Measurements from ENCODE around the gene RXFP2. TPM values are rescaled to one million over a fixed set of nuclear protein-coding genes. Genes with fewer than 3 reads are reported as not detected.

Gene RXFP2
- total and polyA plus RNA-seq, 10 of the 15 experiments (the other 5 are each of a cell fraction or from before 2014, with no cell fraction given) = 0.01 to 0.05 TPM; not detected in 8

DNA sequence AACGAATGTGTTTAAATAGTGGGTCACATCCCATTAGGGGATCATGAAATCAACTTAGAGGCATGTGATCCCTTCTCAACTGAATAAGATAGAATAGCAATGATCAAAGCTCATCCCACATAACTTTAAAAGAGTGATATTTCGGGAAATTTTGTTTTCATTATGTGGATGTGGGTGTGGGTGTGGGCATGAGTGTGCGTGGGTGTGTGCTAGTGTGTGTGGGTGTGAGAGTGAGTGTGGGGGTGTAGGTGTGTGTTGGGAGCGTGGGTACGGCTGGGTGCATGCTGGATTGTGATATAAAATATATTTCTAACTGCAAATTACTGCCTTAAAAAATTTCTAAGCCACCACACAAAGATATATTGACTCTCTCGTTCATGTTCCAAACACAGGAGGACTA, 15.9 kb downstream of the RXFP2 start (continued):
- no peak for TF ChIP-seq ZZZ3 (IDR thresholded peaks at IDR 0.05; ENCODE audit: control insufficient read depth, insufficient read length, low read depth)

DNA sequence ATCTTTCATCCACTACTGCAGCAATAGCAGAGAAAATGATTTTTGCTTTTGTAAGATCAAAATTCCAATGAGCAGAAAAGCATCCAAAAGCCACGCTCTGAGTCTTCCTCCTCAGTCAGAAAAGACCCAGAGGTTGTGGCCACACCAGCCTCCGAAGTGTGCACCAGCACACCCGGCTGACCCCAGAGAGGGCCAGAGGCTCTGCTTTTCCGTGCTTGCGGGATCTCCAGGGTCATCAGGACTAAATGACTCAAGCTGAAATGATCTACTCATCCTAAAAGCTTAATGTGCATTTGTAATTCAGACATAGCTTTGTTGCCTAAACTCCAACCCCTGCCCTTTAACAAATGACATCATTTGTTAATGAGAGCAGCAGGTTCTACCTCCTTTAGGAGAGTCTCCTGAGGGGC, 16.5 kb downstream of the RXFP2 start:
- no peak overlapping the region for H2AFZ ChIP-seq (ENCODE audit: control insufficient read depth, low read depth, low read length)
- RAD21 ChIA-PET (ENCODE audit: unreplicated experiment) = no interaction called here
- no peaks in the 10 kb centered on the region for H3K36me3 ChIP-seq (ENCODE audit: control insufficient read depth in 2 of 2, insufficient read depth in 2 of 2, low read length in 1 of 2)
- in situ Hi-C loops (cut with MboI) (no loop called here), intact Hi-C loops (cut with micrococcal nuclease; ENCODE audit: unreplicated experiment) (no loop called here)
- H3K27ac ChIP-seq (ENCODE audit: control insufficient read depth, insufficient read depth) = no peak overlapping the region
- 42% methylated on average over 5 of the region's 5 CpGs for WGBS (ENCODE audit: insufficient coverage, insufficient replicate concordance, low lambda C conversion rate, missing lambda C conversion rate)
- DNase-seq (ENCODE audit: low read depth, low spot score) = no peak
- POLR2A ChIA-PET = no interaction called here
- CTCF ChIA-PET = interaction anchor here (1.2 kb wide), 1 partner anchor 9 kb away, joined by 3 read pairs; no protein-coding TSS in a partner anchor
- no peaks in the 10 kb centered on the region for H3K9me3 ChIP-seq (replicated peaks; ENCODE audit: control insufficient read depth, insufficient read depth, low read length)
- no peak overlapping the region for H3K4me2 ChIP-seq (ENCODE audit: control insufficient read depth, insufficient read depth)
- H3K4me1 ChIP-seq (ENCODE audit: control insufficient read depth, insufficient read depth, low read length) = no peaks in the 10 kb centered on the region
- ATAC-seq = no peak
- BruUV-seq (replicated peaks) = no TSS peak
- no peak overlapping the region for H3K9ac ChIP-seq (ENCODE audit: control insufficient read depth, insufficient read depth, low read length)
- H3K4me3 ChIP-seq = no peak overlapping the region
- SMC1A ChIA-PET (ENCODE audit: uncharacterized antibody, unreplicated experiment) = interaction anchor here (1.0 kb wide), 1 partner anchor 11 kb away, joined by 3 read pairs; no protein-coding TSS in a partner anchor
- H3K27me3 ChIP-seq (replicated peaks in 1 of 2; ENCODE audit: control insufficient read depth in 2 of 2, insufficient read depth in 2 of 2, low read length in 1 of 2) = no peaks in the 10 kb centered on the region; a peak in 1 of 4 replicates
- H3K79me2 ChIP-seq (ENCODE audit: control insufficient read depth, insufficient read depth, low read length) = no peaks in the 10 kb centered on the region
- FAIRE-seq = no peak
- H4K20me1 ChIP-seq (ENCODE audit: control insufficient read depth, insufficient read depth) = no peaks in the 10 kb centered on the region
- no peak for TF ChIP-seq ASH2L (IDR thresholded peaks at IDR 0.05; ENCODE audit: borderline replicate concordance, low read depth)
- TF ChIP-seq ZNF622 (IDR thresholded peaks at IDR 0.05) = no peak
- TF ChIP-seq STAT1 (conservative IDR thresholded peaks at IDR 0.05) = no peak
- TF ChIP-seq, protein P1, sequence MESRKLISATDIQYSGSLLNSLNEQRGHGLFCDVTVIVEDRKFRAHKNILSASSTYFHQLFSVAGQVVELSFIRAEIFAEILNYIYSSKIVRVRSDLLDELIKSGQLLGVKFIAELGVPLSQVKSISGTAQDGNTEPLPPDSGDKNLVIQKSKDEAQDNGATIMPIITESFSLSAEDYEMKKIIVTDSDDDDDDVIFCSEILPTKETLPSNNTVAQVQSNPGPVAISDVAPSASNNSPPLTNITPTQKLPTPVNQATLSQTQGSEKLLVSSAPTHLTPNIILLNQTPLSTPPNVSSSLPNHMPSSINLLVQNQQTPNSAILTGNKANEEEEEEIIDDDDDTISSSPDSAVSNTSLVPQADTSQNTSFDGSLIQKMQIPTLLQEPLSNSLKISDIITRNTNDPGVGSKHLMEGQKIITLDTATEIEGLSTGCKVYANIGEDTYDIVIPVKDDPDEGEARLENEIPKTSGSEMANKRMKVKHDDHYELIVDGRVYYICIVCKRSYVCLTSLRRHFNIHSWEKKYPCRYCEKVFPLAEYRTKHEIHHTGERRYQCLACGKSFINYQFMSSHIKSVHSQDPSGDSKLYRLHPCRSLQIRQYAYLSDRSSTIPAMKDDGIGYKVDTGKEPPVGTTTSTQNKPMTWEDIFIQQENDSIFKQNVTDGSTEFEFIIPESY (IDR thresholded peaks at IDR 0.05) = no peak
- no peak for TF ChIP-seq EZH2 (IDR thresholded peaks at IDR 0.05; ENCODE audit: borderline replicate concordance, control insufficient read depth, low read depth, low read length)
- no peak for TF ChIP-seq IRF4 (IDR thresholded peaks at IDR 0.05; ENCODE audit: low read depth, low read length)
- TF ChIP-seq ZNF384 (IDR thresholded peaks at IDR 0.05; ENCODE audit: borderline replicate concordance, low read depth, low read length) = no peak
- no peak for TF ChIP-seq NFIC (IDR thresholded peaks at IDR 0.05; ENCODE audit: low read depth, low read length)
- TF ChIP-seq, protein P2, sequence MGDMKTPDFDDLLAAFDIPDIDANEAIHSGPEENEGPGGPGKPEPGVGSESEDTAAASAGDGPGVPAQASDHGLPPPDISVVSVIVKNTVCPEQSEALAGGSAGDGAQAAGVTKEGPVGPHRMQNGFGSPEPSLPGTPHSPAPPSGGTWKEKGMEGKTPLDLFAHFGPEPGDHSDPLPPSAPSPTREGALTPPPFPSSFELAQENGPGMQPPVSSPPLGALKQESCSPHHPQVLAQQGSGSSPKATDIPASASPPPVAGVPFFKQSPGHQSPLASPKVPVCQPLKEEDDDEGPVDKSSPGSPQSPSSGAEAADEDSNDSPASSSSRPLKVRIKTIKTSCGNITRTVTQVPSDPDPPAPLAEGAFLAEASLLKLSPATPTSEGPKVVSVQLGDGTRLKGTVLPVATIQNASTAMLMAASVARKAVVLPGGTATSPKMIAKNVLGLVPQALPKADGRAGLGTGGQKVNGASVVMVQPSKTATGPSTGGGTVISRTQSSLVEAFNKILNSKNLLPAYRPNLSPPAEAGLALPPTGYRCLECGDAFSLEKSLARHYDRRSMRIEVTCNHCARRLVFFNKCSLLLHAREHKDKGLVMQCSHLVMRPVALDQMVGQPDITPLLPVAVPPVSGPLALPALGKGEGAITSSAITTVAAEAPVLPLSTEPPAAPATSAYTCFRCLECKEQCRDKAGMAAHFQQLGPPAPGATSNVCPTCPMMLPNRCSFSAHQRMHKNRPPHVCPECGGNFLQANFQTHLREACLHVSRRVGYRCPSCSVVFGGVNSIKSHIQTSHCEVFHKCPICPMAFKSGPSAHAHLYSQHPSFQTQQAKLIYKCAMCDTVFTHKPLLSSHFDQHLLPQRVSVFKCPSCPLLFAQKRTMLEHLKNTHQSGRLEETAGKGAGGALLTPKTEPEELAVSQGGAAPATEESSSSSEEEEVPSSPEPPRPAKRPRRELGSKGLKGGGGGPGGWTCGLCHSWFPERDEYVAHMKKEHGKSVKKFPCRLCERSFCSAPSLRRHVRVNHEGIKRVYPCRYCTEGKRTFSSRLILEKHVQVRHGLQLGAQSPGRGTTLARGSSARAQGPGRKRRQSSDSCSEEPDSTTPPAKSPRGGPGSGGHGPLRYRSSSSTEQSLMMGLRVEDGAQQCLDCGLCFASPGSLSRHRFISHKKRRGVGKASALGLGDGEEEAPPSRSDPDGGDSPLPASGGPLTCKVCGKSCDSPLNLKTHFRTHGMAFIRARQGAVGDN (IDR thresholded peaks at IDR 0.05) = no peak
- TF ChIP-seq, protein P3, sequence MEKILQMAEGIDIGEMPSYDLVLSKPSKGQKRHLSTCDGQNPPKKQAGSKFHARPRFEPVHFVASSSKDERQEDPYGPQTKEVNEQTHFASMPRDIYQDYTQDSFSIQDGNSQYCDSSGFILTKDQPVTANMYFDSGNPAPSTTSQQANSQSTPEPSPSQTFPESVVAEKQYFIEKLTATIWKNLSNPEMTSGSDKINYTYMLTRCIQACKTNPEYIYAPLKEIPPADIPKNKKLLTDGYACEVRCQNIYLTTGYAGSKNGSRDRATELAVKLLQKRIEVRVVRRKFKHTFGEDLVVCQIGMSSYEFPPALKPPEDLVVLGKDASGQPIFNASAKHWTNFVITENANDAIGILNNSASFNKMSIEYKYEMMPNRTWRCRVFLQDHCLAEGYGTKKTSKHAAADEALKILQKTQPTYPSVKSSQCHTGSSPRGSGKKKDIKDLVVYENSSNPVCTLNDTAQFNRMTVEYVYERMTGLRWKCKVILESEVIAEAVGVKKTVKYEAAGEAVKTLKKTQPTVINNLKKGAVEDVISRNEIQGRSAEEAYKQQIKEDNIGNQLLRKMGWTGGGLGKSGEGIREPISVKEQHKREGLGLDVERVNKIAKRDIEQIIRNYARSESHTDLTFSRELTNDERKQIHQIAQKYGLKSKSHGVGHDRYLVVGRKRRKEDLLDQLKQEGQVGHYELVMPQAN (conservative IDR thresholded peaks at IDR 0.05) = no peak
